ENCODE measurements around the gene DIP2C.
"Not testable (repeated sequence)": the region's sequence is repeated elsewhere in the genome, so short reads cannot be mapped to it uniquely, and the experiment has no call there.

DIP2C gene

DNA sequence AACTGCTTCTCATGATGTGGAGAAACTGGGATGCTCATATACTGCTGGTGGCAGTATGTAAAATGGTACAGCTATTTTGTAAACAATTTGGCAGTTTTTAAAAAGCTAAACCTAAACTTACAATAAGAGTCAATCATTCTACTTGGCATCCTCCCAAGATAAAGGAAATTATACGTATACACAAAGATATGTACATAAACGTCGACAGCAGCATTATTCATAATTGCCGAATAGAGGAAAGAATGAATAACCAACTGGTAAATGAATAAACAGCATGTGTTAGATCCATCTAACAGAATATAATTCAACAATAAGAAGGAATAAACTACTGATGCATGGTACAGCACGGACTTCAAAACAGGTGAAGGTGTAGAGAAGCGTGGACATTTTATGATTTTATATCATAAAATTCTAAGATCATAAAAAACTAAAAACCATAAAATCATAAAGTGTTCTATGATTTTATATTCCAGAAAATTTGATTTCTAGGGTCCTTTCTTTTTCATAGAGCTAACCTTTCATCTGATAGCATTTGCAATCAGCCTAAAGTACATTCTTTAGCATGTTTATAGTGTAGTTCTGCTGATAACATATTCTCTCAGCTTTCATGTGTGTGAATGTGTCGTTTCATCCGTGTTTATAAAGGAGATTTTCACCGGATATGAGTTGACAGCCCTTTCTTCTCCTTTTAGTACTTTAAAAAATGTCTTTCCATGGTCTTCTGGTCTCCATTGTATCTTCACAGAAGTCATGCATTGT, 261.5 kb downstream of the DIP2C start:
- no peak for DNase-seq

DNA sequence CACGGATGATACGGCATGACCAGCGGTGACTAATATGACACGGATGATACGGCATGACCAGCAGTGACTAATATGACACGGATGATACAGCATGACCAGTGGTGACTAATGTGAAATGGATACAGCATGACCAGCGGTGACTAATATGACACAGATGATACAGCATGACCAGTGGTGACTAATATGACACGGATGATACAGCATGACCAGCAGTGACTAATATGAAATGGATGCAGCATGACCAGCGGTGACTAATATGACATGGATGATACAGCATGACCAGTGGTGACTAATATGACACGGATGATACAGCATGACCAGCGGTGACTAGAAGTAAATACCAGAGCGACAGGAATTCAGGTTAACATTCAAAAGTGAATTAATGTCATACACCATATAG, 264.1 kb downstream of the DIP2C start:
- not testable (repeated sequence) for DNase-seq

DNA sequence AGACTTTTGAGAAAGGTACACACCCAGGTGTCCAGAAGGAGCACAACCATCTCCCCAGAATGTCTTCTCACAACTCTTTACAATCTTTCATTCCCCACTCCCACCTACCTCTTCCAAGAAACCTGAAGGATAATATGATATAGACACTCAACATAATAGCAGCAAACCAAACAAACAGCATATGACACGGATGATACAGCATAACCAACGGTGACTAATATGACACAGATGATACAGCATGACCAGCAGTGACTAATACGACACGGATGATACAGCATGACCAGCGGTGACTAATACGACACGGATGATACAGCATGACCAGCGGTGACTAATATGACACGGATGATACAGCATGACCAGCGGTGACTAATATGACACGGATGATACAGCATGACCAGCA, 264.7 kb downstream of the DIP2C start:
- not testable (repeated sequence) for DNase-seq

DNA sequence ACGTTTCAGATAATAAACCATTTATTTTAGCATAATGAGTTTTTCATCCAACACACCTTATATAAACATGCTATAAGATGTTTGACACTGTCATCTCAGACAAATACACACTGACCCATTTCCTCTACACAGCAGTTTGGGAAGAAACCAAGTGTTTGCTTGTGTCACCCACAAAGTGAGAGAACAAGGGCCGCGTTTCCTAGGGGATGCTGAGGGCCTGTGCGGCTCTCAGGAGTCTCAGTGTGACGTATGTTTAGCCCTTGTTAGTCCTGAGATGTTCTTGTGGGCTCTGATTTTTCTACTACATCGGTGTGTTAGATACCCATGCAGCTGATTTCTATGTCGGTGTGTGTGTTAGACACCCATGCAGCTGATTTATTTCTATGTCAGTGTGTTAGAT, 266.3 kb downstream of the DIP2C start:
- DNase-seq, result no peak

DNA sequence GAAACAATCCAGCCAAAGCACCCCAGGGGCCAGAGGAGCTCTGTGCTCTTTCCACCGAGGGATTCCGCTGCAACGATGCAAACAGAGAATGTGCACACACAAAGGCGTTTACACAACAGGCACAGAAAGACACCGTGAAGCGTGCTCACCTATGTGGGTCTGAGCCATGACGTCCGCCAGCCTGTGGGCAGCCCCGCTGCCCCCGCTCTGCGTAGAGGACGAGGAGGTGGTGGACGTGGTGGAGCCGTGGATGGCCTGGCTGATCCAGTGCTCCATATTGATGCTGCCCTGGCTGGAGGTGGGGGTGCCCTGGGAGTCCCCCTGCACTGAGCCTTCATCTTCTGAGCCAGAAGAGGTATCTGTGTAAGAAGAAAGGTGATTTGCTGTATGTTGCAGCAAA, 266.8 kb downstream of the DIP2C start:
- no peak for DNase-seq

DNA sequence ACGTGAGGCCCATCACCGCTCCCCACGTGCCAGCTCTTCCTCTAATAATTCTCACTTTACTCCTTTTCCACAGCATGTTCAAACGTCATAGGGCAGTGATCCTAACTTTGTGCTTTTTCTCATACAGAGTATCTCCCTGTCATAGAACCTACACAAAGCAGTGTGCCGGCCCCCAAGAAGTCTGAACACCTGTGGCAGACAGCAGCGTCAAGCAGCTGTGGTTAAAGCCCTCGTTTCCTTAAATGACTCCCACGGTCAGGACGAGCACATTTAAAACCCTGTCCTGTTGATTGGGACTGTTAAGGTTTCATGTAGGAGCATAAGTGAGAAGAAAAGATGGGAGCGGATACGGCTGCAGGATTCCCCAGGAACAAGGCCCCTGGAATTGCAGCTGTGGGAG, 267.2 kb downstream of the DIP2C start:
- DNase-seq, result no peak

DNA sequence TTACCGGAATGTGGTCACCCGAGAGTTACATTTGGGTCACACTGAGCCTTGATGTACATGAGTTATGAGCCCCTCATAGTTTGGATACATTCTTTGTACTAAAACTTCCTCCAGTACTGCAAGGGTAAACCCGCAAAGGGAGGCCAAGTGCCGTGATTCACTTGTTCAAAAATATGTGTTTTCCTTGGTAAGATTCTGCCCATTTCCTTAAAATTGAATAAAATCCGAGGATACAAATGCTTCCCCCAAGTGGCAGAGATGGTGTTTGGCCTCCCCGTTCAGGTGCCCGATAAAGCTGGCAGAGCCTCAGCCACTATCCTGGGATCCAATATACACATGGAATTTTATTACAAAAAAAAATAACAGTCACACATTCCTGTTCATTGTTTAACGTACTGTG, 268.3 kb downstream of the DIP2C start:
- DNase-seq, result no peak

DNA sequence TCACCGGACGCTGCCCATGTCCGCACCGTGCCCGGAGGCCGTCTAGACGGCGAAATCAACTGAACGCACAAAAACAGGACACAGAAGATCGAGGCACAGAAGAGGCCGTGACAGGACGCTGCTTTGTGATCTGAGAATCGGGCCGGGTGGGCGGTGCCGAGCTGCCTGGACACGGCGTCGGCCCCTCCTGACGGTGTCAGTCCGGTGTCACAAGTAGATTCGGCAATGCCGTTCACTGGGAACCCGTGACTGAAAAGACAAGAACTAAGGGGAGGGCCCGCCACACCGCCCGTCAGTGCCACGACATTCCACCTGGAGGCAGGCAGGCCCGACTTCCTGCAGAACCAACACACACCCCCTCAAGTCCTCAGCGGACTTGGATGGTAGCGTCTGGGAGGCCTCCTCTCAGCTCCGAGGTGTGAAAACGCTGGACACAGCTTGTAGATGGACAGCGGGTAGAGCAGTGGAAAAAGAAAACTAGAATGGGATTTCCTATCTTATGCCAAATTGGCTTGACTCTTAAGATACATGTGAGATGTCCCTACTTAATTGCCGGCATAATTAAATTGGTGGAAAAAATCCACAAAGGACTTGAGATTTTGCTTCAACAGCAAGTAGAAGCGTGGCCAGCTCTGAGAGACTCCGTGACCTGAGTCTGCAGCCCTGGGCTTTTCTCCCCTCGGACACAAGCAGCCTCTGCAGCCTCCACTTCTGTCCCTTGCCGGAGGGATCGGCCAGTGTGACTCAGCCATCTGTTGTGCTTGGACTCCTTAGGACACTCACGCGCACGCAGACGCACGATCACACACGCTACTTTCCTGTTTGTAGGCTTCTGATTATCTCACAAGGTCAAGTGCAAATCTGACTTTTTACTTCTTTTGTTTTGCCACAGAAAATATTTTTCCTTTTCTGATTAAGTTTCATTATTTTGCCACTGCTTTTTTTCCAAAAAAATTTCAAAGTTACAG, 269.0 kb downstream of the DIP2C start:
- no peak for DNase-seq

DNA sequence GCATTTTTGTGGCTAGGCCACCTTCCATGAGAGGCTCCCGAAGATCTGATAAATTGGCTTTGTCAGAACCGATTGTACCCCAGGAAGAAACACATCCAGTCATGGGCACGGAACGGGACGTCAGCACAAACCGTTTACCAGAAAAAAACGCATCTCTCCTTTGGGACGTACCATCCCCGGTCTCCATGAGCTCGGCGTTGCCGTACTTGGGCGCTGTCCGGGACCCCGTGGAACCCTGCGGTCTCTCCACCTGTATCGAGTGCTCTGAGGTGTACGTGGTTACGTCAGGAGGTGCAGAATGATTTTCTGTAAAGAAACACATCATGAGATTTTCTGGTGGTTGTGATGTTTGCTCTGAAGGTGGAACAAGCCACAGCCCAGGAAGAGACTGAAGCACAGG, 270.6 kb downstream of the DIP2C start:
- no peak for DNase-seq

DNA sequence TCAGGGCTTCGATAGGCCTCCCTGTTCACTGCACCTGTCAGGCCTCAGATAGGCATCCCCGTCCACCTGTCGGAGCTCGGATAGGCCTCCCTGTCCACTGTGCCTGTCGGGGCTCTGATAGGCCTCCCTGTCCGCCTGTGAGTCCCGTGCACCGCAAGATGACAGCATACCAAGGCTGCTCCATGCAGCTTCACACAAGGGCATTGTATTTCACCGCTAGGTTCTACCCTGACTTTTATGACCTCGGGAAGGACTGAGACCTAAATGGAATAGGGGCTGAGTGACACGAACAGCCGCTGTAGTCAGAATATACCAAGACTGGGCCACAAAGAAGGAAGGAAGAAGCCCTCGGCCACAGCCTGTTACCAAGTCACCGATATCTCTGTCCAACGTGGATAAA, 271.2 kb downstream of the DIP2C start:
- no peak for DNase-seq

DNA sequence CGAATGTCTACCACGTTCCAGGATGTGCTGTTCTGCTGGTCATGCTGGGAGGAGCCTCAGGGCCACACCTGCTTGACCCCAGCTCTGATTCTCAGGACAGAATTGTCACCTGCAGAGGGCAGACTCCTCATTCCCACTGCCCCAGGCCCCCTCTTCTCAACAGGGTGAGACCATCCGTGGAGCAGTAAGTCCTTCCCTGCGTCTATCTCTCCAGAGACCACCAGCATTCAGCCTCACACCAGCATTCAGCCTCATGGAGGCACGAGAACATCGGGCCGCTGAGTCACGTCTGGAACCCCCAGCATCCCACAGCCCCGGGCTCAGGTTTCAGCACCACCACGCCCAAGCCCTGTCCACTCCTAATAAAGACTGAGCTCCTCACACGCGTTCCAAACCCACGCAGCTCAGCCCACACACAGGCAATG, 273.4 kb downstream of the DIP2C start:
- no peak for DNase-seq

DNA sequence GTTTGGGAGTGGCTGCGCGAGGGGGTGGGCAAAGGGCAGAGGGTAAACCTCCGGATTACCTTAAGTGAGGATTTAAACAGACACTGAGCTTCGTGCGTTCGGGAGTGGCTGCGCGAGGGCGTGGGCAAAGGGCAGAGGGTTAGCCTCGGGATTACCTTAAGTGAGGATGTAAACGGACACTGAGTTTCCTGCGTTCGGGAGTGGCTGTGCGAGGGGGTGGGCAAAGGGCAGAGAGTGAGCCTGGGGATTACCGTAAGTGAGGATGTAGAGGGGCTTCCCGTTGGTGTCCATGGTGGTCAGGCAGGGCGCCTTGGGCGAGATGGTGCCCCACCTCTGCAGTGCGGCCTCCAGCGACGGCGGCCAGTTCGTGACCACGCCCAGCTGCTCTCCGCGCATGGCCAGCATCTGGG, 275.8 kb downstream of the DIP2C start:
- no peak for DNase-seq

DNA sequence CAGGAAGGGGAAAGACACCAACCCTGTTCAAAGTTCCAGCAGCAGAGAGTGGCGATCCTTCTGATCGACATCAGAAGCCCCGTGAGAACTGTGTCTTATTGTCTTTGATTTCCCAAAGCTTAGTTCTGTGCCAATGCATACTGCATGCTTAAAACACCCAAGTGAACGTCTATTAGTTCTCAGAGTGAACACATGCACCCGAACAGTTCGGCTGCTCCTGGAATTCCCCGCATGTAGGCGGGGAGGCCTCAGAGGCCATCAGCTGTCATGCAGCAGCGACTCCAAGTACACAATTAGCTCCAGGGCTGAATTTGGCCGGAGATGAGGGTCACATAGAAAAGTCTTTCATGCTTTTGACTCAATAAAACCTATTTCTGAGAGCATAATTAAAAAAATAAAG, 277.4 kb downstream of the DIP2C start:
- no peak for DNase-seq

DNA sequence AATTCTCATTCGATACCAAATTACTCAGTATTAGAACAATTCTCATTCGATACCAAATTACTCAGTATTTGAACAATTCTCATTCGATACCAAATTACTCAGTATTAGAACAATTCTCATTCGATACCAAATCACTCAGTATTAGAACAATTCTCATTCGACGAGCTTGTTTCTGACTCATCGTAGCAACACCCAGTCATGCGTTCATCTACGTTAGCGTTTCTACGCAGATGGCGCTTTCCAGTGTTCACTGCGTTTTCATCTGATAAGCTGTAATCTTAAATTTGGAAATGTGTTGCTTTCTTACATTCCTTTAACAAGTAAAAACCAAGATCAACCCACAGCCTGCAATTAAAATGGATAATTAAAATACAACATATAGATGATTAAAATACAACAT, 277.9 kb downstream of the DIP2C start:
- no peak for DNase-seq

DNA sequence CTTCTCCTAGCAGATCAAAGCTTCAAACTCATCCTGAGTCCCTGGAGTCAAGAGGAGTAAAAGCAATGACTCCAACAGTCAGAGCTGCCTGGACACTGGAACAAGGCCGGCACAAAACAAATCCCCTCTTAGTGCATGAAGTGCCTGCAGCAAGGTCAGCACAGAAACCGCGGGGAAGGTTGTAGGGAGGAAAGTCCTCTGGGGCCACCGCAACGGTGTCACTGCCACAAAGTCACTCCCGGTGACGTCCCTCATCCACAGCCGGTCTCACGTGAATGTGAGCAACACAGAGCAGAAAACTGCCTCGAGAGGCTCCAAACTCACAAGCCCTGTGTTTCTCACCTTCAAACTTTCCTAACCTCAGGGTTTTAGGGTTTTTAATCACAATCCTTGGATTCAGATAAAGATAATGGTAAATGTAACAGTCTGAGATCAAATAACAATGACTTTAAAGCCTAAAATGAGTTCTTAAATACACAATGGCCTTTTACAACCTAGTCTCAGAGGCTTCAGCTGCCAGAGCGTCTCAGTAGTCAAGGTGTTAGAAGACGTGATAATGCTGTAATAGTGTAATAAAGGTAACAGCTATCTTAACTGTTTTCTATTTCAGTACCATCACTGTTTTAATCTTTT, 279.9 kb downstream of the DIP2C start:
- no peak for DNase-seq

DNA sequence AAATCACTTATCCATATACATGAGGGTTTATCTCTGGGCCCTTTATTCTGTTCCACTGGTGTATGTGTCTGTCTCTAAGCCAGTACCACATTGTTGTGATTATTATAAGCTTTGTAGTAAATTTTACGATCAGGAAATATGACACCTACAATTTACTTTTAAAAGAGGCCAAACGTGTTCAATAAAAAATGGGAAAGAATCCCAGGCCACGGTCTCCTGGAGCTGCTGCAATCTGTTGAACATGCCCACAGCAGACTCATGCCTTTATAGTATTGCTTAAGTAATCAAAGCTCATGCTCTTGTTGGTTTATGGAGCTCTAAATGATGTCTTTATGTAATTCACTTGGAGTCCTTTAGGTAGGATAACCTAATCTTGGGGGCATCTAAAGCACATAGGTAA, 281.2 kb downstream of the DIP2C start:
- no peak for DNase-seq

DNA sequence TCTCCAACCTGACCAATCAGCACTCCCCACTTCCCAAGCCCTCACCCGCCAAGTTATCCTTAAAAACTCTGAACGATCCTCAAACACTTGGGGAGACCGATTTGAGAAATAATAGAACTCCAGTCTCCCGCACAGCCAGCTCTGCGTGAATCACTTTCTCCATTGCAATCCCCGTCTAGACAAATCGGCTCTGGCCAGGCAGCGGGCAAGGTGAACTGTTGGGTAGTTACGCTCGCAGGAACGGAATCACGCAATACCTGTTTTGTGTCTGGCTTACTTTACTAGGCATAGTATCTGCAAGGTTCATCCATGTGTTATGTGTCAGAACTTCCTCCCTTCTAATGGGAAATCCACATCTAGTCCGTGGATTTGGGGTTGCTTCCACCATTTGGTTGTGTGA, 282.5 kb downstream of the DIP2C start:
- DNase-seq, result no peak

DNA sequence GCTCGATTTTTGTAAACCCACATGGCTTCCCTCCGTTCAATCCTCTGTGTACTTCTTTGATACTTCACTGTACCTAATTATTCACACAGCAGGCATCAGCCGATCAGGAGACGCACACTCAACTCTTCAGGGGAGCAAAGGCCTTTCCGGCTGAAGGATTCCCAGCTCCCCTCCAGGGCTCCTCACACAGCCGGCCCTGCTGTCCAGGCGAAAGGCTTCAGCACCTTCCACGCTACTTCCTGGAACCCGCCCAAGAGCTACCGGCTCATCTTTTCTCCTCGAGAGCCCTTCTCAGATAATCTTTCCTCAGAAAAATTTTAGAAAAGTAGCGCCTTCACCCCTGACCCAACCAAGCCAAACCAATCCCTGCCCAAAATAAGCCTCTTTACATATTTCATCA, 283.8 kb downstream of the DIP2C start:
- no peak for DNase-seq

DNA sequence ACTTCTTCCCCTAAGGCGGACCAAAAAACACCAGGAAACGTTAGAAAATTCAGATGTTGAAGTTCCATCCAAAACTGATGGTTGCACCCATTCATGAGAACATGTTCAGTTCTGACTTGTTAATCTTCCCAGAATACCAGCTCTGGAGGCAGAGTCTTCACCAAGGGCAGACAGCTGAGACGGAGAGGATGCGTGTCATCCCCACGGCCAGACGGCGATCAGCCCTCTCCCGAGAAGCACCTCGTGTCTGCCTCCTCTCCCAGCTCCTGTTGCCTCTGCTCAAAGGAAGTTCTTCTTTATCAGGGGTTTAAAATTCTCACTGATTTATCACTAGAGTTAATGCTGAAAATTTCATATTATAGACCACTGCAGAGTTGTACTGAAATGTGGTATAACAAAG, 284.5 kb downstream of the DIP2C start:
- no peak for DNase-seq

DNA sequence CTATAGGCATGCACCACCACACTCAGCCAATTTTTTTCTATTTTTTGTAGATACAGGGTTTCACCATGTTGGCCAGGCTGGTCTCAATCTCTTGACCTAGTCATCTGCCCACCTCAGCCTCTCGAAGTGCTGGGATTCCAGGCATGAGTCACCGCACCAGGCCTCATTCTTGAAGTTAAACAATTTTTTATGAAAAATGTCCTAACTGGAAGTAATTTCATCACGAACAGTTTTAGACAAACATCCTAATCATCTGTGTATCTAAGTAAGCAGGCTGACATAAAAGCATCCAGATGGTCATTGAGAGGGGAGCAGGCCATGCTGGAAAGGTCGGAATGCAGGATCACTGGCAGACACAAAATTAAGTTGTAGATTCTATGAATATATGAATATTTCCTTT, 285.1 kb downstream of the DIP2C start:
- DNase-seq, result no peak

DNA sequence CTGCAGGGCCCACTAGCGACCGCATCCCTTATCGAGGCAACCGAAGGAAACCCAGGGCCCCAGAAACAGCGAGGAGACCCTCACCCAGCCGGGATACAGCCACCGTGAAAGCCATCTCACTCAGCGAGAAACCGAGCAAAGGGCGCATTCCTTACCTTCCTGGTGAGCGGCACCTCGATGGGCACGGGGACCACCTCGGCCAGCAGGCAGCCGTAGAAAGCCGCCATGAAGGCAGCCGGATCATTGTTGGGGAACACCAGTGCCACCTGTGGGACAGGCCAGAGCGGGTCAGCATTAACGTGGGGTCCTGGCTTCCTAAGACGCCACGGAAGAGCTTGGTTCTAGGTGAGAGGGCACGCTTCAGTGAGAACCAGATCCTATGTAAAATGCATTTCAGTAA, 290.5 kb downstream of the DIP2C start:
- DNase-seq, result no peak

DNA sequence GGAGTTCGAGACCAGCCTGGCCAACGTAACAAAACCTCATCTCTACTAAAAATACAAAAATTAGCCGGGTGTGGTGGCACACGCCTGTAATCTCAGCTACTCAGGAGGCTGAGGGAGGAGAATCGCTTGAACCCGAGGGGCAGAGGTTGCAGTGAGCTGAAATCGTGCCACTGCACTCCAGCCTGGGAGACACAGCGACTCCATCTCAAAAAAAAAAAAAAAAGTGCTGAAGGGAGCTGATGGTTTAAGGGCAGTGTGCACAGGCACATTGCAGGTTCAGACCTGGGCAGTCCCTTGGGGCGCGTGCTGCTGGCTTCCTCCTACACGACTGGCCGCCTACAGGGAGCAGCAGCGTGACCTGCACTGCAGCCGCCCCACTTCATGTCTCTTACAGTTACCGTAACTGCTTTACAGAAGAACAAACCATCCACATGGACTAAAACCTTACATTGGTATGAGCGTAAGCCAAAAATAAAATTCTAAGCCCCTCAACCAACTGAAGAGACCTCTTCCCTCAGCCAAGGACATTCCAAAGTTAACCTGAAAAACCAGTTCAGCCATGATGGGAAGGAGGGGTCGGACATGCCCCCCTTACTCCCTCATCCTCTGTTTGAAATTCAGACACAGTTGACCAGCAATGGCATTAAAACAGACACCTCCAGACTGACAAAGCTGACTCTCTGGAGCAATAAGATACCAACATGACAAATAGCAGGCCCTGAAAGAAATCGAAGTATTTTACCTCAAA, 292.0 kb downstream of the DIP2C start:
- DNase-seq, result no peak

Data from effector CD4-positive, alpha-beta T cell (primary cell).